Measurements from ENCODE around the gene GDAP2. TPM values are rescaled to one million over a fixed set of nuclear protein-coding genes. Genes with fewer than 3 reads are reported as not detected.

GDAP2 gene
- total and polyA plus RNA-seq, 2 donors (not counting 1 experiment from before 2014, with no cell fraction given), result 6.8 to 36.7 TPM

DNA sequence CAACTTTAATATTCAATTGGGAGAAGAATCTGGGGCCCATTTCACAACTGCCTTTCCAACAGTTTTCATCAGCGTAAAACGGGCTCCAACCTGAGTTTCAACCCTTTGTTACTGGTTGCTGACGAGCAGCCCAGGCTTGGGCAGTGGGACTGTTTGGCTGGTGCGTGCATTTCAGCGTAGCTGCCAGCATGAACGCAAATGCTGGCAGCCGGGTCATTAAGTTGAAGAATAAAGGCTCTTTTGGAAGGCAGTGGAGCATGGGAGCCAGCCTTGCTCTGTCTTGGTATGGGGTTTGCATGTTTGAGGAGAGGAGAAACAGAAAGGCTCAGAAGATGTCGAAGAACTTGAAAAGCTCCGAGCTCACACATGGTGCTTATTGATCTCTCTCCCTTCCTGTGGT is 40.8 kb upstream of the GDAP2 start:
- H3K4me3 ChIP-seq (ENCODE audit: control extremely low read depth in 1 of 5, extremely low read depth in 1 of 5, insufficient read depth in 1 of 5, low read depth in 2 of 5, low read length in 4 of 5), result no peak overlapping the region
- Mint-ChIP-seq H3K4me1 (peaks cover 12% of the 10 kb centered on the region), H3K27me3 (peaks cover 8% of the 10 kb centered on the region), H3K4me3 (no peak overlapping the region), H3K9me3 (ENCODE audit: insufficient read depth) (no peaks in the 10 kb centered on the region), H3K27ac (no peak overlapping the region)
- no peak for ATAC-seq (ENCODE audit: low read depth)
- H3K4me2 ChIP-seq (replicated peaks; ENCODE audit: low read depth, low read length, poor library complexity, severe bottlenecking), result no peak overlapping the region
- no peaks in the 10 kb centered on the region for H3K79me2 ChIP-seq (ENCODE audit: control insufficient read depth, insufficient read depth, low read length)
- intact Hi-C loops (cut with micrococcal nuclease), result no loop called here
- no peak overlapping the region for H2AFZ ChIP-seq (ENCODE audit: insufficient read depth, low read depth, low read length, poor library complexity, severe bottlenecking)
- no peak for DNase-seq
- H3K27ac ChIP-seq (ENCODE audit: low read length in 2 of 2), result no peak overlapping the region
- no peaks in the 10 kb centered on the region for H4K20me1 ChIP-seq (ENCODE audit: control insufficient read depth, insufficient read depth, low read length, poor library complexity, severe bottlenecking)
- TF ChIP-seq EZH2 (IDR thresholded peaks at IDR 0.05; ENCODE audit: borderline replicate concordance, insufficient read depth, low read depth, low read length, poor library complexity, severe bottlenecking), result no peak
- TF ChIP-seq, protein P1, sequence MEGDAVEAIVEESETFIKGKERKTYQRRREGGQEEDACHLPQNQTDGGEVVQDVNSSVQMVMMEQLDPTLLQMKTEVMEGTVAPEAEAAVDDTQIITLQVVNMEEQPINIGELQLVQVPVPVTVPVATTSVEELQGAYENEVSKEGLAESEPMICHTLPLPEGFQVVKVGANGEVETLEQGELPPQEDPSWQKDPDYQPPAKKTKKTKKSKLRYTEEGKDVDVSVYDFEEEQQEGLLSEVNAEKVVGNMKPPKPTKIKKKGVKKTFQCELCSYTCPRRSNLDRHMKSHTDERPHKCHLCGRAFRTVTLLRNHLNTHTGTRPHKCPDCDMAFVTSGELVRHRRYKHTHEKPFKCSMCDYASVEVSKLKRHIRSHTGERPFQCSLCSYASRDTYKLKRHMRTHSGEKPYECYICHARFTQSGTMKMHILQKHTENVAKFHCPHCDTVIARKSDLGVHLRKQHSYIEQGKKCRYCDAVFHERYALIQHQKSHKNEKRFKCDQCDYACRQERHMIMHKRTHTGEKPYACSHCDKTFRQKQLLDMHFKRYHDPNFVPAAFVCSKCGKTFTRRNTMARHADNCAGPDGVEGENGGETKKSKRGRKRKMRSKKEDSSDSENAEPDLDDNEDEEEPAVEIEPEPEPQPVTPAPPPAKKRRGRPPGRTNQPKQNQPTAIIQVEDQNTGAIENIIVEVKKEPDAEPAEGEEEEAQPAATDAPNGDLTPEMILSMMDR (IDR thresholded peaks at IDR 0.05), result no peak
- no peaks in the 10 kb centered on the region for H3K36me3 ChIP-seq (replicated peaks in 1 of 2; ENCODE audit: control extremely low read depth in 1 of 2, control insufficient read depth in 1 of 2, extremely low read depth in 1 of 2, insufficient read depth in 2 of 2, low read length in 1 of 2)
- H3K4me1 ChIP-seq (ENCODE audit: control insufficient read depth in 2 of 2, insufficient read depth in 2 of 2, low read length in 2 of 2), result peaks cover 5 to 9% of the 10 kb centered on the region in 2 donors
- ChIA-PET CTCF (no interaction called here), POLR2A (no interaction called here)
- H3K27me3 ChIP-seq (replicated peaks in 1 of 4; ENCODE audit: control extremely low read depth in 1 of 4, control insufficient read depth in 3 of 4, insufficient read depth in 4 of 4, low read length in 3 of 4), result no peaks in the 10 kb centered on the region
- 93% methylated on average over 9 of the region's 9 CpGs for WGBS (ENCODE audit: insufficient coverage)
- H3K9ac ChIP-seq (ENCODE audit: low read length), result no peak overlapping the region
- H3K9me3 ChIP-seq (ENCODE audit: control extremely low read depth in 1 of 3, control insufficient read depth in 2 of 3, insufficient read depth in 1 of 3, low read length in 2 of 3), result no peaks in the 10 kb centered on the region

DNA sequence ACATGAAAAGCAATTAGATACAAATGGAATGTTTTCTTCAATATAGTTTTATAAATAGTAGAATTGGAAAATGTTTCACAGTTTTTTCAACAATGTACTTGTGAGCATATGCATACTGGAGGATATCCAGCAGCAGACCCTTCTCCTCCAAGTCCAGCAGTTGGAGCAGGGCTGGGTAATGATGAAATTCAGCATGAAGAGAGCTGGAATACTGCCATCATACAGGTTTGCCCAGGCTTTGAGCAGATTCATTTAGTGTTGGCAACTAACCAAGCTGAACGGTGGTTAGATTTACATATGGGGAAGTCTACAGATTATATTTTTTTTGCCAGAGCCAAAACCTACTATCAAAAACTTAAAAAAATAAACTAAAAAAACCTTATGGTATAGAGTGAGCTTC is 38.5 kb upstream of the GDAP2 start:
- Histone ChIP-seq H3K79me2 (ENCODE audit: control insufficient read depth, insufficient read depth, low read length) (no peaks in the 10 kb centered on the region), H3K9me3 (ENCODE audit: control extremely low read depth in 1 of 3, control insufficient read depth in 2 of 3, insufficient read depth in 1 of 3, low read length in 2 of 3) (no peaks in the 10 kb centered on the region), H3K4me3 (ENCODE audit: control extremely low read depth in 1 of 5, extremely low read depth in 1 of 5, insufficient read depth in 1 of 5, low read depth in 2 of 5, low read length in 4 of 5) (no peak overlapping the region), H4K20me1 (ENCODE audit: control insufficient read depth, insufficient read depth, low read length, poor library complexity, severe bottlenecking) (no peaks in the 10 kb centered on the region), H3K9ac (ENCODE audit: low read length) (no peak overlapping the region), H3K4me2 (replicated peaks; ENCODE audit: low read depth, low read length, poor library complexity, severe bottlenecking) (no peak overlapping the region), H3K27ac (ENCODE audit: low read length in 2 of 2) (no peak overlapping the region), H3K4me1 (ENCODE audit: control insufficient read depth in 2 of 2, insufficient read depth in 2 of 2, low read length in 2 of 2) (peaks cover 5 to 9% of the 10 kb centered on the region in 2 donors), H3K27me3 (replicated peaks in 1 of 4; ENCODE audit: control extremely low read depth in 1 of 4, control insufficient read depth in 3 of 4, insufficient read depth in 4 of 4, low read length in 3 of 4) (no peaks in the 10 kb centered on the region), H2AFZ (ENCODE audit: insufficient read depth, low read depth, low read length, poor library complexity, severe bottlenecking) (no peak overlapping the region), H3K36me3 (replicated peaks in 1 of 2; ENCODE audit: control extremely low read depth in 1 of 2, control insufficient read depth in 1 of 2, extremely low read depth in 1 of 2, insufficient read depth in 2 of 2, low read length in 1 of 2) (no peaks in the 10 kb centered on the region)
- ChIA-PET CTCF (no interaction called here), POLR2A (no interaction called here)
- no peak for ATAC-seq (ENCODE audit: low read depth)
- Mint-ChIP-seq H3K27ac (no peak overlapping the region), H3K27me3 (peaks cover under 1% of the 10 kb centered on the region), H3K4me3 (no peak overlapping the region), H3K9me3 (ENCODE audit: insufficient read depth) (no peaks in the 10 kb centered on the region), H3K4me1 (peaks cover 12% of the 10 kb centered on the region)
- intact Hi-C loops (cut with micrococcal nuclease), result no loop called here
- no CpG with 5 or more reads among the region's 1 CpG for WGBS (ENCODE audit: insufficient coverage)
- DNase-seq, result no peak
- TF ChIP-seq EZH2 (IDR thresholded peaks at IDR 0.05; ENCODE audit: borderline replicate concordance, insufficient read depth, low read depth, low read length, poor library complexity, severe bottlenecking), result no peak
- TF ChIP-seq, protein P1 (IDR thresholded peaks at IDR 0.05), result no peak

Data from B cell (primary cell).